HG02884 (cell line): ENCODE data around the gene CIZ1.
A peak's percentile ranks its signal among the peaks of the same experiment; 100 is the strongest.
"Not testable (repeated sequence)": the region's sequence is repeated elsewhere in the genome, so short reads cannot be mapped to it uniquely, and the experiment has no call there.

Source experiments
- ATAC-seq: cut with Tn5 transposase; IDR thresholded peaks from one replicate; pipeline ENCODE4 v1.9.1; 2021; ENCODE audit warnings: mild to moderate bottlenecking, moderate library complexity; ENCODE audit not compliant: unreplicated experiment

Gene CIZ1

DNA sequence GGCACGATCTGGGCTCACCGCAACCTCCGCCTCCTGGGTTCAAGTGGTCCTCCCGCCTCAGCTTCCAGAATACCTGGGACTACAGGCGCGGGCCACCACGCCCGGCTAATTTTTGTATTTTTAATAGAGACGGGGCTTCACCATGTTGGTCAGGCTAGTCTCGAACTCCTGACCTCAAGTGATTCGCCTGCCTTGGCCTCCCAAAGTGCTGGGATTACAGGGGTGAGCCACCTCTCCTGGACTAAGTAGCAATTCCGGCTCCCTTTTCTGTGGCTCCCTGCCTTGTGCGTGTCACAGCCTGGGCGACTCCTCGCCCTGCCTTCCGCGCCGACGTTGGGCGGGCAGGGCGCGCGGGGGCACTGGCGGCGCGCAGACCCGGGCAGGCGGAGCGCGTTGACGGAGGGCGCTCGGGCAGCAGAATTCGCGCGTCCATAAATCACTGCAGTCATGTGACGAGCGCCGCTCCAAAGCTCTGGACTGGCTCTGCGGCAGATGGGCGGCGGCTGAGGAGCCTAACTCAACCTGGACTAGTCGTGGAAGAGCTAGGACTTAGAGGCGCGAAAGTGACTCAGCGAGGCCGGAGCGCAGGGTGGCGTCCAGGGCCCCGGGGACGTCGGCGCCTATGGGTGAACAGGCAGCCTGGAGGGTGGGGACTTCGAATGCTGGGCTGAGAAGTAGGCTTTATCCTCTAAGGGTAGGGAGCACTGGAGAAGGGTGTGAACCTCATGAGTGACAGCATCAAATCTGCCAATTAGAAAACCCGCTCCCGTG is 1.4 kb upstream of the CIZ1 start:
- ATAC-seq = no peak

- peak; percentile 20 for ATAC-seq
Observed at GRCh38 chr9:128190516-128191405, 611 bp downstream of the CIZ1 start.

DNA sequence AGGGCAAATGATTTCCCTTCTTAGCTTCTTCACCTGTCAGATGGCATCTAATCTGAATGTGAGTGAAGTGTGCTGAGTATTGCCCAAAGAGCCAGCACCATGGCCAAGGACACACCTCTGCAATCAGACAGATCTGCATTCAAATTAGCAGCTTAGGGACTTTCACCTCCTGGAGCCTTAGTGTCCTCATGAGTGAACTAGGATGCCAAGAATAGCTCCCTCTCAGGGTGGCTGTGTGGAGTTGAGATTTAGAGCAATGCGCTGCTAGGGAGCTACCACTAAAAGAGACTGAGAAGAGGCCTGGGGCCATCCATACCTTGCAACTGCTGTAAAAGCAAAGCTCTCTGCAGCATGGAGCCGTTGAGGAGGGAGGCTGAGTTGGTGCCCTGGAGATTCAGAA is 1.4 kb downstream of the CIZ1 start:
- no peak for ATAC-seq

DNA sequence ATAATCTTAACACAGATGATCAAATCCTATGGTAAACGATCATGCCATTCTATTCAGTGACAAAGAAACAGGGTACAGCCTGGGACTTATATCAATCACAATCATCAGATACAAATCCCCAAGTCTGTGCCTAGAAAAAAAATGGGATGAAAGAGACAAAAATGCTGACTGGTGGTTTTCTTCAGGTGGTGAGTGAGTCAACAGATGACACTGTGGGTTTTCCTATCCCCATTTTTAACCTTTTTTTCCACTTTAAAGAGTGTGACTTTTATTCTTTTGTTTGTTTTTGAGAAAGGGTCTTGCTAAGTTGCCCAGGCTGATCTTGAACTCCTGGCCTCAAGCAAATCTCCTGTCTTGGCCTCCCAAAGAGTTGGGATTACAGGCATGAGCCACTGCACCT is 3.2 kb downstream of the CIZ1 start:
- no peak for ATAC-seq

- no peak for ATAC-seq
Observed at GRCh38 chr9:128187361-128187760, 4.0 kb downstream of the CIZ1 start.

DNA sequence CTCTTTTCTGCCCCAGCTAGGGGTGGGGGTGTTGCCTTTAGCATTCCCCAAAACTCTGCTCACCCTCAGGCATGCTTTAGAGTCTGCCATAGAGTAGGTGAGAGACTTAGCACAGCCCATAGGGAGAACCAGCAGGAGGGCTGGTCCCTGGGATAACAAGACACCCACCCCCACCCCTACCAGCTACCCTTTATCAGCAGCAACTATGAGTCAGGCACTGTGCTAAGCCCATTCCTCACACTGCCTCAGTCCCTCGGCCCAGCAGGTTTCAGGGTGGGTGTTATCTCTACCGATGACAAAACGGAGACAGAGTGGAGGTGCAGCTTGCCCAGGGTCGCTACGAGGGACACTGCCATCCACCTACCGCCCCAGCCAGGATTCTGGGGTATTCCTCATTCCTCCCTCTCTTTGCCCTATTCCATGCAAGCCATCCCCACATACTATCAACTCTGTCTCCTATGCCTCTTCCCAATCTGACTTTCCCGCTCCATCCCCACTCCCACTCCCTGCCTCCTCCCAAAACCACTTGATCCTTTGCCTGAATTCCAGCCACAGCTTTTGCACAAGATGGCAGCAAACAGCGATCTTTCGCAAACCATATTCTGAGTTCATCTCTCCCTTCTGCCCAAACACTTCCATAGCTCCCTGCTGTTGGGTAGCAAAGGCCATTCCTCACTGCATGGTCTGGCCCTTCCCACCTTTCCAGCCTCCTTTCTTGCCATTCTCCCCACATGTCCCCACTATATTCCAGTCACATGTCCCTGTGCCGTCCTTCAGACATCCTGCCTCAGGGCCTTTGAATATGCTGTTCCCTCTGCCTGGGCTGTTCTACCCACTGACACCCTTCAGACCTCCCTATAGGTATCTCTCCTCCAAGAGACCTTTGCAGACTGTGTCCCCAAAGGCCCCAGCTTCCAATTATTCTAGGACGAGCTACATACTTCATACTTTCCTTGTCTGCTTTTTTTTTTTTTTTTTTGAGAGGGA is 5.1 kb downstream of the CIZ1 start:
- ATAC-seq = no peak

GRCh38 chr9:128182893-128183588 is 8.3 kb downstream of the CIZ1 start:
- no peak for ATAC-seq

DNA sequence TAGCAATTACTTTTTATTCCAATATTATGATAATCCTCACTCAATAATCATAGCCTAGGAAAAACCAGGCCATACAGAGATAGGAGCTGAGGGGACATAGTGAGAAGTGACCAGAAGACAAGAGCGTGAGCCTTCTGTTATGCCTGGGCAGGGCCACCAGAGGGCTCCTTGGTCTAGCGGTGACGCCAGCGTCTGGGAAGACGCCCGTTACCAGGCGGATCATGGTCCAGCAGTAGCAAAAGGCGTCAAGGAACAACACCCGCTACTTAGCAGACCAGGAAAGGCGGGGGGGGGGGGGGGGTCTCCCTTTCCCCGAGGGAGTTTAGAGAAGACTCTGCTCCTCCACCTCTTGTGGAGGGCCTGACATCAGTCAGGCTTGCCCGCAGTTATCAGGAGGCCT is 9.9 kb downstream of the CIZ1 start:
- not testable (repeated sequence) for ATAC-seq

DNA sequence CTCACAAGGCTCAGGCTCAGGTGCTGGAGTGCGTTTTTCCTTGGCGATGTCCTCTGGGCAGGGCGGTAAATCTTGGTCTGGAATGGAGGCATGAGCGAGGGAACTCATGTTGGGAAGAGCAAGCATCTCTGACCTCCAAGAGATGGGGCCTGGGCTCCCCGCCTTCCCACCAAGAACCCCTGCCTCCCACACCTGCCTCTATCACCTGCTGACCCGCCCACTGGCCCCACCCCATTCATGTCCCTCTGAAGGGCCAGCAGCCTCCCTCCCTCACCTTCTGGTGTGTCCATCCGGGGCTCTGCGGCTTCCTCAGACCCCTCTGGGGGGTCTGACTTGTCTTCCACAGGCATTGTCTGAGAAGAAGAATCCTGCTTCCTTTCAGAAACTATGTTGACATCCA is 10.9 kb downstream of the CIZ1 start:
- ATAC-seq = no peak

GRCh38 chr9:128180001-128180400 is 11.4 kb downstream of the CIZ1 start:
- no peak for ATAC-seq

DNA sequence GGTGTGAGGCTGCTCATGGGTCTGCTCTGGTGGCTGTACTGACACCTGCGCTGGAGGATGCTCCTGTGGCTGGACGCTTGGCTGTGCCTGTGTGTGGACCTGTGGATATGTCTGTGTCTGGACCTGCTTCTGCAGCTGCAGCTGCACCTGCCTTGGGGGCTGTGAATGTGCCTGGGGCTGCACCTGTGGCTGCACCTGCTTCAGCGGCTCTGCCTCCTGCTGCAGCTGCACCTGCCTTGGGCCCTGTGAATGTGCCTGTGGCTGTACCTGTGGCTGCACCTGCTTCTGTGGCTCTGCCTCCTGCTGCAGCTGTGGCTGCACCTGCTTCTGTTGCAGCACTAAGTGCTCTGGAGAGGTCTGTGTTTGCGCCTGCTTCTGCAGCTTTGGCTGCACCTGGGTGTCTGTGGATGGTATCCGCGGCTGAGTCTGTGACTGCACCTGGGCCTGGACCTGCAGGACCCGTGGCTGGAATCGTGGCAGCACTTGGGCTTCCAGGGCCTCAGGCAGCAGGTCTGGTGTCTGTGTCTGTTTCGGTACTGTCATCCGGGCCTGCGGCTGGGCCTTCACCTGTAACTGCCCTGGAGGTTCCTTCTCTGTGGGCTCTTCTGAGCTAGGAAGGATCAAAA is 12.5 kb downstream of the CIZ1 start:
- ATAC-seq = no peak

DNA sequence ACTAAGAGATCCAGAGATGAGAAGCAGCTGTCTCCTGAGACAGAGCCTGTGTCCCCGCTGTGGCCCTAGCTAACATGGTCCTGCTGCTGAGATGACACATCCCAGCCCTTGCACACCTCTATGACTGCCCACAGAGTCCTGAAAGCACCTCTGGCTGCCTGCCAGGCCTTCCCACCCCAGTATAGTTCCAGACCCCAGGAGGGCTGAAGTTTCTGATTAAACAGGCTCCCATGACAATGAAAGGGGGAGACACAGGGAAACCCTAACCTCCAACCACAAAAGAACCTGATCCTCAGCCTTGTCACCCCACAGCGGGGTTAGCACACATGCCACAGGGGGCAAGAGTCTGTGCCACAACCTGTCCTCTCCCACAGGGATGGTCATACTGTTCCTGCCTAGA is 15.6 kb downstream of the CIZ1 start:
- no peak for ATAC-seq

DNA sequence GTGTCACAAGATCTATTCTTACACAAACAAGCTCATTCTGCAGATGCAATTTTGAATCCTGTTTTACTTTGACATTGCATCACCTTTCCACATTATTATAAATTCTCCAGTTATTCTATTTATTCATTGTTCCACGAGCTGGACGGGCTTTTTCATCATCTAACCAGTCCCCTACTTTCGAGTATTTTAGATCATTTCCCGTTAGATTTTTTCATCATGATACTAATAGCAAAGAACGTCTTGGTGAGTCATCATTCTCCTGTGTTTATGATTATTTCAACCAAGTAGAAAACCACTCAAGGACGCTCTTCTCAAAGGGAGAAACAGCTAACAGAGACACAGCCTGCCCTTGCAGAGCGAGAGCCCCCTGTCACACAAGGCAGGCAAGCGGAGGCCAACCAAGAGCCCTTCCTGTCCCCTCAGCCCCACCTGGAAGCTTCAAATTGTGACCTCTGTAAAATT is 16.2 kb downstream of the CIZ1 start:
- no peak for ATAC-seq

DNA sequence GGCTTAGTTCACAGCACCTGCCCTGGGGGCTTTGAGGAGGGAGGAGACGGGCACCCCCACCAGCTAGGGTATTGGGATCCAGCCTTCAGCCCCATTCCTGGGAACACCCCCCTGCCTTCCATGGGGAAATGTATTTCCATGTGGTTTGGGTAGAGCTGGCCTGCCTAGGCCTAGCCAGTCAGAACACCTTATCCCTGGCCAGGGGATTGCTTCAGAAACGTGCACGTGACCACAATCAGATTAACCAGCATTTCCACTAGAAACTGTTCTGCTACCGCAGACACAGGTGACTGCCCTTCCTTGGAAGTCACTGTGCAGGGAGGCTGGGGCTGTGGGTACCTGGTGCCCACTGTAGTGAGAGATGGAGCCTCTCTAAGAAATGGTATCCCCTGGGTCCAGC is 17.3 kb downstream of the CIZ1 start:
- ATAC-seq = no peak

DNA sequence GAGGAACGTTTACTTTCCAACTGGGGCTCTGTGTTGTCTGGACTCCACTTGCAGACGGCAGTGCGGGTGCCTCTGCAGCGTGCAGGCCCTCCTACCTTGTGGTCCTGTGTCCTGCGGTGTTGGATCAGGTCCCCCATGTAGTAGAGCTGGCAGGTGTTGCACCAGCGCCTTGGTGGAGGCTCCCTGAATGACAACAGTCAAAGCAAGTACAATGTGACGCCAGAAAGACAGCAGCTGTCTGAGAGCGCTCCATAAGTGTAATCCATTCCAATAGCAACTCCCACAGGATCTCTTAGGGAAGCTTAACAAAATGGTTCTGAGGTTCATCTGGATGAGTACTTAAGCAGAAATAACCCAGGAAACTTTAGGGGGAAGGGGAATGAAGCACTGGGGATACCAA is 21.4 kb downstream of the CIZ1 start:
- no peak for ATAC-seq

GRCh38 chr9:128169492-128169891 is 21.9 kb downstream of the CIZ1 start:
- ATAC-seq = no peak

- ATAC-seq = no peak
Observed at GRCh38 chr9:128168731-128169308, 22.6 kb downstream of the CIZ1 start.

- no peak for ATAC-seq
Observed at GRCh38 chr9:128167209-128167608, 24.2 kb downstream of the CIZ1 start.

DNA sequence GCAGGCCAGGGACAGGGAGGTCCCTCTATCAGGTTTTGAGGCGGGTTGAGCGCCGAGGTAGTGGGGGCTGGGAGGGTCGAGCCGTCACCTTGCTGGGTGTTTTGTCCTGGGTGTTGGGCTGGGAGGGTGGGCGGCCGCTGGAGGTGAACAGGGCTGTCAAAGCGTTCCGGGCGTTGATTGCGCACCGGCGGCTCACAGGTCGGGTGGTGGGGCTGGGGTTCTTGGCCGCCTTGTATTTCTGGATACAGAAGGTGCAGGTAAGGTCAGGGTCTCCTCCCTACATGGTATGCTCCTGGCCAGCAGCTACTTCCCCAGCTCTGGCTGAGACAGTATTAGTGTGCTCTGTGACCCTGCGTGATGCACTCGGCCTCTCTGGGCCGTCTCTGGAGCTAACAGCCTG is 25.2 kb downstream of the CIZ1 start:
- ATAC-seq = no peak
